Measurements from ENCODE around the gene KCNG2. TPM values are rescaled to one million over a fixed set of nuclear protein-coding genes. Genes with fewer than 3 reads are reported as not detected.

Gene KCNG2
- total and polyA plus RNA-seq, 2 of the 13 experiments (the other 11 are each of a cell fraction or from before 2014, with no cell fraction given): not detected

DNA sequence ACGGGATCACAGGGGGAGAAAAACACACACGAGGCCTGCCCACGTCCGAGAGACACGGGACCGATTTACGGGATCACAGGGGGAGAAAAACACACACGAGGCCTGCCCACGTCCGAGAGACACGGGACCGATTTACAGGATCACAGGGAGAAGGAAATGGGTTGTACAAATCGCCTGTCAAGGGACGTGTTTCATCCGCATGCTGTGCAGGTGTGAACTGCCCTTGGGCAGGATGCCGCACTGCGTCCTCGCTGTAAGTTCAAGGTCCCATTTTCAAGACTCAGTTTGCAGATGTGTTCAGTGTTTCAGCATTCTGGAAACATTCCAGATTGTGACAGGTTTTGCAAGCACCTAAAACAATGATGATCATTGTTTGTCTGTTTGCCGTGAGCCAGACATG is 2.3 kb upstream of the KCNG2 start (continued):
- TF ChIP-seq, protein P1, sequence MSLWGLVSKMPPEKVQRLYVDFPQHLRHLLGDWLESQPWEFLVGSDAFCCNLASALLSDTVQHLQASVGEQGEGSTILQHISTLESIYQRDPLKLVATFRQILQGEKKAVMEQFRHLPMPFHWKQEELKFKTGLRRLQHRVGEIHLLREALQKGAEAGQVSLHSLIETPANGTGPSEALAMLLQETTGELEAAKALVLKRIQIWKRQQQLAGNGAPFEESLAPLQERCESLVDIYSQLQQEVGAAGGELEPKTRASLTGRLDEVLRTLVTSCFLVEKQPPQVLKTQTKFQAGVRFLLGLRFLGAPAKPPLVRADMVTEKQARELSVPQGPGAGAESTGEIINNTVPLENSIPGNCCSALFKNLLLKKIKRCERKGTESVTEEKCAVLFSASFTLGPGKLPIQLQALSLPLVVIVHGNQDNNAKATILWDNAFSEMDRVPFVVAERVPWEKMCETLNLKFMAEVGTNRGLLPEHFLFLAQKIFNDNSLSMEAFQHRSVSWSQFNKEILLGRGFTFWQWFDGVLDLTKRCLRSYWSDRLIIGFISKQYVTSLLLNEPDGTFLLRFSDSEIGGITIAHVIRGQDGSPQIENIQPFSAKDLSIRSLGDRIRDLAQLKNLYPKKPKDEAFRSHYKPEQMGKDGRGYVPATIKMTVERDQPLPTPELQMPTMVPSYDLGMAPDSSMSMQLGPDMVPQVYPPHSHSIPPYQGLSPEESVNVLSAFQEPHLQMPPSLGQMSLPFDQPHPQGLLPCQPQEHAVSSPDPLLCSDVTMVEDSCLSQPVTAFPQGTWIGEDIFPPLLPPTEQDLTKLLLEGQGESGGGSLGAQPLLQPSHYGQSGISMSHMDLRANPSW (CRISPR knock-in tag; IDR thresholded peaks at IDR 0.05; ENCODE audit: borderline replicate concordance): no peak
- TF ChIP-seq ZNF878 (CRISPR knock-in tag; IDR thresholded peaks at IDR 0.05) (0 out of 2 replicates have a peak, but pooled peaks have one; percentile 47), ZFP37 (CRISPR knock-in tag; IDR thresholded peaks at IDR 0.05; ENCODE audit: borderline replicate concordance) (peak; percentile 76; the same call in 1 of the 2 replicates), ZC3H4 (CRISPR knock-in tag; IDR thresholded peaks at IDR 0.05; ENCODE audit: borderline replicate concordance) (0 out of 2 replicates have a peak, but pooled peaks have one; percentile 43), ZNF605 (CRISPR knock-in tag; IDR thresholded peaks at IDR 0.05) (0 out of 2 replicates have a peak, but pooled peaks have one; percentile 23), CAMTA2 (CRISPR knock-in tag; IDR thresholded peaks at IDR 0.05; ENCODE audit: borderline replicate concordance) (no peak), TBP (CRISPR knock-in tag; IDR thresholded peaks at IDR 0.05) (no peak), ZNF660 (CRISPR knock-in tag; IDR thresholded peaks at IDR 0.05; ENCODE audit: borderline replicate concordance, low read depth) (no peak), KLF11 (CRISPR knock-in tag; IDR thresholded peaks at IDR 0.05) (peak; percentile 80; the same call in 1 of the 2 replicates), ZNF383 (CRISPR knock-in tag; IDR thresholded peaks at IDR 0.05; ENCODE audit: borderline replicate concordance) (no peak), HOXA3 (CRISPR knock-in tag; IDR thresholded peaks at IDR 0.05) (peak; percentile 15; the same call in 1 of the 2 replicates), TBX3 (IDR thresholded peaks at IDR 0.05; ENCODE audit: borderline replicate concordance) (peak; percentile 38; the same call in 1 of the 2 replicates)
- TF ChIP-seq, protein P2, sequence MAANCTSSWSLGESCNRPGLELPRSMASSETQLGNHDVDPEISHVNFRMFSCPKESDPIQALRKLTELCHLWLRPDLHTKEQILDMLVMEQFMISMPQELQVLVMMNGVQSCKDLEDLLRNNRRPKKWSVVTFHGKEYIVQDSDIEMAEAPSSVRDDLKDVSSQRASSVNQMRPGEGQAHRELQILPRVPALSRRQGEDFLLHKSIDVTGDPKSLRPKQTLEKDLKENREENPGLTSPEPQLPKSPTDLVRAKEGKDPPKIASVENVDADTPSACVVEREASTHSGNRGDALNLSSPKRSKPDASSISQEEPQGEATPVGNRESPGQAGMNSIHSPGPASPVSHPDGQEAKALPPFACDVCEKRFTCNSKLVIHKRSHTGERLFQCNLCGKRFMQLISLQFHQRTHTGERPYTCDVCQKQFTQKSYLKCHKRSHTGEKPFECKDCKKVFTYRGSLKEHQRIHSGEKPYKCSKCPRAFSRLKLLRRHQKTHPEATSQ (CRISPR knock-in tag; IDR thresholded peaks at IDR 0.05; ENCODE audit: borderline replicate concordance): no peak
- TF ChIP-seq, protein P3, sequence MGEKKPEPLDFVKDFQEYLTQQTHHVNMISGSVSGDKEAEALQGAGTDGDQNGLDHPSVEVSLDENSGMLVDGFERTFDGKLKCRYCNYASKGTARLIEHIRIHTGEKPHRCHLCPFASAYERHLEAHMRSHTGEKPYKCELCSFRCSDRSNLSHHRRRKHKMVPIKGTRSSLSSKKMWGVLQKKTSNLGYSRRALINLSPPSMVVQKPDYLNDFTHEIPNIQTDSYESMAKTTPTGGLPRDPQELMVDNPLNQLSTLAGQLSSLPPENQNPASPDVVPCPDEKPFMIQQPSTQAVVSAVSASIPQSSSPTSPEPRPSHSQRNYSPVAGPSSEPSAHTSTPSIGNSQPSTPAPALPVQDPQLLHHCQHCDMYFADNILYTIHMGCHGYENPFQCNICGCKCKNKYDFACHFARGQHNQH (CRISPR knock-in tag; IDR thresholded peaks at IDR 0.05): peak; percentile 60; the same call in 1 of the 2 replicates
- TF ChIP-seq, protein P4, sequence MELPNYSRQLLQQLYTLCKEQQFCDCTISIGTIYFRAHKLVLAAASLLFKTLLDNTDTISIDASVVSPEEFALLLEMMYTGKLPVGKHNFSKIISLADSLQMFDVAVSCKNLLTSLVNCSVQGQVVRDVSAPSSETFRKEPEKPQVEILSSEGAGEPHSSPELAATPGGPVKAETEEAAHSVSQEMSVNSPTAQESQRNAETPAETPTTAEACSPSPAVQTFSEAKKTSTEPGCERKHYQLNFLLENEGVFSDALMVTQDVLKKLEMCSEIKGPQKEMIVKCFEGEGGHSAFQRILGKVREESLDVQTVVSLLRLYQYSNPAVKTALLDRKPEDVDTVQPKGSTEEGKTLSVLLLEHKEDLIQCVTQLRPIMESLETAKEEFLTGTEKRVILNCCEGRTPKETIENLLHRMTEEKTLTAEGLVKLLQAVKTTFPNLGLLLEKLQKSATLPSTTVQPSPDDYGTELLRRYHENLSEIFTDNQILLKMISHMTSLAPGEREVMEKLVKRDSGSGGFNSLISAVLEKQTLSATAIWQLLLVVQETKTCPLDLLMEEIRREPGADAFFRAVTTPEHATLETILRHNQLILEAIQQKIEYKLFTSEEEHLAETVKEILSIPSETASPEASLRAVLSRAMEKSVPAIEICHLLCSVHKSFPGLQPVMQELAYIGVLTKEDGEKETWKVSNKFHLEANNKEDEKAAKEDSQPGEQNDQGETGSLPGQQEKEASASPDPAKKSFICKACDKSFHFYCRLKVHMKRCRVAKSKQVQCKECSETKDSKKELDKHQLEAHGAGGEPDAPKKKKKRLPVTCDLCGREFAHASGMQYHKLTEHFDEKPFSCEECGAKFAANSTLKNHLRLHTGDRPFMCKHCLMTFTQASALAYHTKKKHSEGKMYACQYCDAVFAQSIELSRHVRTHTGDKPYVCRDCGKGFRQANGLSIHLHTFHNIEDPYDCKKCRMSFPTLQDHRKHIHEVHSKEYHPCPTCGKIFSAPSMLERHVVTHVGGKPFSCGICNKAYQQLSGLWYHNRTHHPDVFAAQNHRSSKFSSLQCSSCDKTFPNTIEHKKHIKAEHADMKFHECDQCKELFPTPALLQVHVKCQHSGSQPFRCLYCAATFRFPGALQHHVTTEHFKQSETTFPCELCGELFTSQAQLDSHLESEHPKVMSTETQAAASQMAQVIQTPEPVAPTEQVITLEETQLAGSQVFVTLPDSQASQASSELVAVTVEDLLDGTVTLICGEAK (IDR thresholded peaks at IDR 0.05): no peak
- TF ChIP-seq, protein P4 (CRISPR knock-in tag; IDR thresholded peaks at IDR 0.05): no peak

All from HepG2 (cell line).